Gastroesophageal sphincter (tissue), 3 donors: ENCODE measurements around the gene PPARG.

ENCODE experiments used
- CTCF ChIP-seq, 4 experiments: fragments of 200-600 bp in 2 of 4; fragments of 450-650 bp in 2 of 4; sonication (generic) in 1 of 4; IDR thresholded peaks; one replicate each; pipeline ENCODE4 v1.5.1; 2017 to 2019; ENCODE audit warnings: antibody characterized with exemption in 4 of 4, mild to moderate bottlenecking in 2 of 4, moderate library complexity in 2 of 4
- POLR2A ChIP-seq, 2 donors: fragments of 450-650 bp; IDR thresholded peaks; one replicate each; pipeline ENCODE4 v1.6.1; 2017; ENCODE audit warnings: antibody characterized with exemption in 2 of 2, mild to moderate bottlenecking in 2 of 2, moderate library complexity in 1 of 2

- TF ChIP-seq CTCF (IDR thresholded peaks at IDR 0.05) (no peak), POLR2A (IDR thresholded peaks at IDR 0.05) (no peak)
Observed at GRCh38 chr3:12294885-12295580, 6.2 kb downstream of the PPARG start.
